AG10803 (cell line): ENCODE data around the gene CPNE4.
A peak's percentile ranks its signal among the peaks of the same experiment; 100 is the strongest.

Experiments used
- DNase-seq: peaks from one replicate; pipeline ENCODE4 v3.0.0; 2010; ENCODE audit warnings: low read depth
- H3K4me3 ChIP-seq: 2 replicates; pipeline ENCODE4 v1.5.1; 2011; ENCODE audit warnings: mild to moderate bottlenecking, low read length, control low read depth
- TF ChIP-seq, protein P1 (sequence below): conservative IDR thresholded peaks from 2 replicates; pipeline ENCODE4 v1.5.1; 2011; ENCODE audit warnings: mild to moderate bottlenecking, low read length, control low read depth, inconsistent platforms

Gene CPNE4

DNA sequence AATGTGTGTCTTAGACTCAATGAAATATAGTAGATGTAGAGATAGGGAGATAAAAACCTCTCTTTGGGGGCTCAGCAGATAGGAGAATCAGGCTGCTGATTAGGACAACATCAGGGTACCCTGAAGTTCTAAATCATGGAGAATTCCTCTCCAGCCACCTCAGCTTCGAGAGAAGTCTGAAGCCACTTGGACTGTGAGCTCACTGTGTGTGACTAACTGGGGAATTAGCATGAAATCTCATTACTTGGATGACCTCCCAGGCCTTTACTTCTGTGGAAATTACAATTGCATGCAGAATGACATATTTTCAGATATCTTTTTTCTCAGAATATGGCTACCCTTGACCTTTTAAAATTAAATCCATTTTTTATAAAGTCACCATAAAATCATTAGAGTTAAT is 404.0 kb downstream of the CPNE4 start:
- TF ChIP-seq, protein P1, sequence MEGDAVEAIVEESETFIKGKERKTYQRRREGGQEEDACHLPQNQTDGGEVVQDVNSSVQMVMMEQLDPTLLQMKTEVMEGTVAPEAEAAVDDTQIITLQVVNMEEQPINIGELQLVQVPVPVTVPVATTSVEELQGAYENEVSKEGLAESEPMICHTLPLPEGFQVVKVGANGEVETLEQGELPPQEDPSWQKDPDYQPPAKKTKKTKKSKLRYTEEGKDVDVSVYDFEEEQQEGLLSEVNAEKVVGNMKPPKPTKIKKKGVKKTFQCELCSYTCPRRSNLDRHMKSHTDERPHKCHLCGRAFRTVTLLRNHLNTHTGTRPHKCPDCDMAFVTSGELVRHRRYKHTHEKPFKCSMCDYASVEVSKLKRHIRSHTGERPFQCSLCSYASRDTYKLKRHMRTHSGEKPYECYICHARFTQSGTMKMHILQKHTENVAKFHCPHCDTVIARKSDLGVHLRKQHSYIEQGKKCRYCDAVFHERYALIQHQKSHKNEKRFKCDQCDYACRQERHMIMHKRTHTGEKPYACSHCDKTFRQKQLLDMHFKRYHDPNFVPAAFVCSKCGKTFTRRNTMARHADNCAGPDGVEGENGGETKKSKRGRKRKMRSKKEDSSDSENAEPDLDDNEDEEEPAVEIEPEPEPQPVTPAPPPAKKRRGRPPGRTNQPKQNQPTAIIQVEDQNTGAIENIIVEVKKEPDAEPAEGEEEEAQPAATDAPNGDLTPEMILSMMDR = no peak
- DNase-seq = peak; percentile 51
- H3K4me3 ChIP-seq = no peak overlapping the region

DNA sequence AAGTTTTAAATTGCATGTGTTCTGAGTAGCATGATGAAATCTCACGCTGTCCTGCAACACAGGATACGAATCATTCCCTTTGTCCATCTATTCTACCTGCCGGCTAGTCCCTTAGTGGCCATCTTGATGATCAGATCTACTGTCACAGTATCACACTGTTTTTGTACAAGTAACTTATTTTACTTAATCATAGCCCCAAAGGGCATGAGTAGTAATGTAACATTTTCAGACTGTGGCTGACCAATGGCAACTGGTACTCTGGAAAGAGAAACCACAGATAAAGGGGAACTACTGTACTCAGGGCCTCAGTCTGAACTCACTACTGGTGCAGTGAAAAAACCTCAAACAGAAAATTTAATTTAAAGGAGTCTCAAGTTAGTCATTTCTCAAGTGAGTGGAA is 404.7 kb downstream of the CPNE4 start:
- DNase-seq = peak; percentile 16

GRCh38 chr3:131623431-131623830 is 411.4 kb downstream of the CPNE4 start:
- no peak for DNase-seq
- H3K4me3 ChIP-seq = no peak overlapping the region
- TF ChIP-seq, protein P1 = no peak

More for the DNA sequence above, 404.7 kb downstream of the CPNE4 start:
- TF ChIP-seq, protein P1 = no peak
- H3K4me3 ChIP-seq = no peak overlapping the region

DNA sequence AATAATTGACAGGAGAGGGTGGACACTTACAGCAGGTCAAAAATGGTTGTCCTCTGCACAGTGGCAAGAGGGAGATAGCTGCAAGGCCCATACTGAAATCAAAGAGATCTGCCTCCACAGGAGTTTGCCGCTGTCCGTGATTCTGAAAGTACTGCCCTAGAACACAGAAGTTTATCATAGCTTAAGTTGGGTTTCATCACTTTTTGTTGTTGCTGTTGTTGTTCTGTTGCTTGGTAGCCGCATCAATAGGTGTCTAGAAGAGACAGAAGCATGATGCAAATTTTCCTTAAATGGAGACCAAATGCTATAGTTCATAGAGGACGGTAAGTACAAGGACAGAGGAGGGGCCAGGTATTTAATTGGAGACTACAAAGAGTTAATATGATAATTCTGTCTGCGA is 412.1 kb downstream of the CPNE4 start:
- no peak overlapping the region for H3K4me3 ChIP-seq
- TF ChIP-seq, protein P1 = no peak
- no peak for DNase-seq

- H3K4me3 ChIP-seq = no peak overlapping the region
- TF ChIP-seq, protein P1 = no peak
- DNase-seq = no peak
Observed at GRCh38 chr3:131620977-131621376, 413.8 kb downstream of the CPNE4 start.

- no peak overlapping the region for H3K4me3 ChIP-seq
- TF ChIP-seq, protein P1 = no peak
- DNase-seq = no peak
Observed at GRCh38 chr3:131619821-131620220, 415.0 kb downstream of the CPNE4 start.

GRCh38 chr3:131616719-131617118 is 418.1 kb downstream of the CPNE4 start:
- no peak for DNase-seq
- H3K4me3 ChIP-seq = no peak overlapping the region
- TF ChIP-seq, protein P1 = no peak
